GM19351 (cell line): ENCODE results near the gene SNRNP48.
A peak's percentile ranks its signal among the peaks of the same experiment; 100 is the strongest.

ENCODE experiments used
- ATAC-seq: cut with Tn5 transposase; IDR thresholded peaks from one replicate; pipeline ENCODE4 v1.9.1; 2021; ENCODE audit warnings: mild to moderate bottlenecking, moderate library complexity; ENCODE audit not compliant: unreplicated experiment

SNRNP48 gene

DNA sequence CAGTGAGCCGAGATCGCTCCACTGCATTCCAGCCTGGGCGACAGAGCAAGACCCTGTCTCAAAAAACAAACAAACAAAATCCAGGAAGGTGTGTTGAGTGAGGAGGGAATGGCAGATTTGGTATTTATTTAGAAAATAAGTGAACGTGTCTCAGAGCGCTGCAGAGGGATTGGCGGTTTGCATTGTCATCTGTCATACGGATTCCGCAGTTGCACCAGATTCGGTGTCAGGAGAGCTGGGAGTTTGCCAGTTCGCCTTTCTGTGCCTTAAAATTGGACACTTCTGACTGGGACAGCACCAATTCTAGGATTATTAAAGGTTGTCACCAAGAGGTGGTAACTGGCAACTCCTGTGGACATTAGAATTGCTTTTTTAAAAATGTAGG lies 912 bp downstream of the SNRNP48 start:
- ATAC-seq, result no peak

DNA sequence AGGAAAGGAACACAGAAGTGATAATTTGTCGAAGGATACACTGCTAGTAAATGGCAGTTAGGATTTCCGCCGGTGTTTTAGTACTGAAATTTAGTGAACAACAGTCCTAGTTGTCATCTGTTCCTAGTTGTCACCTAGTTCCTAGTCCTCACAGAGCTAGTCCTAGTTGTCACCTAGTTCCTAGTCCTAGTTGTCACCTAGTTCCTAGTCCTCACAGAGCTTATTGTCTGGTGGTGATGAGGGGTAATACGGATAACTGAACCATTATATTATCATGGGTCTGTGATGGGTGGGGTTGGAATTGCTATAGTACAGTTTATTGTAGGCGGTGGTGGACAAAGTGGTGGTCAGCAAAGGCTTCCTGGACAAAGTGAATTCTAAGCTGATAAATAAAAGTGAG lies 1.8 kb downstream of the SNRNP48 start:
- no peak for ATAC-seq

DNA sequence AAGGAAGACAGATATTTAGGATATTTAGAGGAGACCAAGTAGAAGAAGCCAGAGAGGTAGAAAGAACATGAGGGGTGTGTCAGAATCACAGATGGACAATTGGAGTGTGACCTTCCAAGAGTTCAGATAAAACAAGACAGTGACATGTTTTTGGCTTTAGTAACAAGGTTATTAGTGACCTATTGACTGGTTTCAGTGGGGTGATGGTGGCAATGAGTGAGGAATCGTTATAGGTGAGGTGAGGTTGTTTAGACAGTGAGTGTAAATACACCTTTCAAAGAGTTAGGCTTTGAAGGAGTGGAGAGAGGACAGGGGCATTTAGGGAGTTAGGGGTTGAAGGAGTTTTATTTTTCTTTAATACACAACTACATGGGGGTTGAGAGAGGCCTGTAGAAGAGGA lies 3.2 kb downstream of the SNRNP48 start:
- ATAC-seq, result no peak

DNA sequence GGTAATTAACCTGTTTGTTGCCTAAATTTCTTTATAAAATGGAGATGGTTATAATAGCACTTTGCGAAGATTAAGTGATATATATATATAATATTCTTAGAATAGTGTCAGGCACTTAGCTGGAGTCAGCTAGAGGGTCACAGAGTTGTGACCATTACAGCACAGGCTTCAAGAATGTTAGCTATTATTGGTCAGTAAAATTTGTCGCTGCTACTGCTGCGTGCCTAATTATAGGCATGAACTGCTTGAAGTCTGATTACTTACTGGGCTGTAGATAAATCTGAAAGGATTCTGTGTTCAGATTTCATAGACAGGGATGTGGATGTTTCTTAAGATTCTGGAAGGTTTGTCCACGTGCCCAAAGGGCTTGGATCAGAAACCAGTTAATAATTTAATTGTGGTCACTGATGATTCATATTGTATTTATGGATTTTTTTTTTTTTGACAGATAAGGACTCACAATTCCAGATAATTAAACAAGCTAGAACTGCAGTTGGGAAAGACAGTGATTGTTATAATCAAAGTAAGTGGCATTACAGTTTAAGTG lies 4.7 kb downstream of the SNRNP48 start:
- no peak for ATAC-seq

DNA sequence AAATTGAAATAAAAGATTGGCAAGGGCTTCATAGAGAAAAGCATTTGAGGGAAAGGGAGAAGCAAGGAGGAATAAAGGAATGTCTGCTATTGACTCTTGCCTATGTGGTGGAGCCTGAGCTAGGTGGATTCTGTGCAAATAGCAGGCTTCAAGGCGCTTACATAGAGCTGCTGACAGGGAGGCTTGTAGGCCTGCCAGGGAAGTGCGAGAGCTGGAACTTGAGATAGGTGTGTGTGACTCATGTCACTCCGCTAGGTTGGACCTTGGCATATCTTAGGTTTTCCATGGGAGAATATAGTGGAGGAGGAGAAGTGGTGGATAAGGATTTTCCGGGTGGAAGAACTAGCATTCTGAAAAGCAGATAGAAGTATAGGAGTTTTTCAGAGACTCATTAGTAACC lies 14.0 kb downstream of the SNRNP48 start:
- ATAC-seq, result no peak

DNA sequence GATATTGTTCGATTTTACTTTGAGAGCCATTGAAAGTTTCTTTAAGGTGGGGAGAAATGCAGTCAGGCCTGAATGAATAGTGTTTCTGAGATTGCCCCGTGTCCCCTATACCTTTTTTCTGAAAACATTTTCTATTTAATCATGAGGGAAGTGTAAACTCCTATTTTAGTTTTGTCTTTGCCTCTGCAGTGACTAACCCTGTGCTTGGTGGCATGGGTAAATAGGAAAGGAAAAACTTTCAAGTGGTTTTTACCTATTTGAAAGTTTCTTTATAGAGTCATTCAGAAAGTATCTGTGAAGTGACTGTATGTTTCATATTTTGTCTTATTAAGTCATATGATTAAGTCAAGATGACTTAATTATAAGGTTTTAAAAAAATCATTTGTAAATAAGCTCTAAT lies 14.5 kb downstream of the SNRNP48 start:
- ATAC-seq, result no peak

DNA sequence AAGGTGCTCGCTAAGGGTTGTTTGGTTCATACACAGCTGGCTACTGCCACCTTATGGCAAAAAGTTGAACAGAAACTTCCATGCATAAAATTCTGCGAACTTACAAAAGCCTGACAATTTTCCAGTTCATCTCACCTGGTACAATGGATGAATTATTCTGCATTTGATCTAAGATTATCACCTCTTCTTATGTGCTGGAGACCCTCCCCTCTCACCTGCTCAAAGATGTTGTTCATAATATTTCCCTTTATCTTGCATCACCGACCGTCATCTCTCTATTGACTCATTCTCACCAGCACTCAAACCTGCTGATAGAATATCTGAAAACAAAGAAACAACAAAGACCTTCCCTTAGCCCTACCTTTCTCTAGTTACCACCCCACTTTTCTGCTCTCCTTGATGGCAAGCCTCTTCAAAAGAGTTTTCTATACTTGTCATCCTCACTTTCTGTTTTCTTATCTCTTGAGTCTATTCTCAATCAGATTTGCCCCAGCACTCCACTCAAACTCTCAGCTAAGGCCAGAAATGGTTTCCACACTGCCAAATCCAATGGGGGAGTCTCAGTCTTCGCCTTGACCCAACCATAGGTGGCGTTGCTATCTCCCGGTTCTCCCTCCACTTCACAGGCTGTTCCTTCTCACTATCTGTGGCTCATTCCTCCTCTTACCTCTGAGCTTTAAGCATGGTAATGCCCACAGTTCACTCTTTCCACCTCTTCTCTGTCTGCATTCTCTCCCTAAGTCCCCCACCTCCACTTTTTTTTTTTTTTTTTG lies 25.8 kb downstream of the SNRNP48 start:
- ATAC-seq, result no peak

DNA sequence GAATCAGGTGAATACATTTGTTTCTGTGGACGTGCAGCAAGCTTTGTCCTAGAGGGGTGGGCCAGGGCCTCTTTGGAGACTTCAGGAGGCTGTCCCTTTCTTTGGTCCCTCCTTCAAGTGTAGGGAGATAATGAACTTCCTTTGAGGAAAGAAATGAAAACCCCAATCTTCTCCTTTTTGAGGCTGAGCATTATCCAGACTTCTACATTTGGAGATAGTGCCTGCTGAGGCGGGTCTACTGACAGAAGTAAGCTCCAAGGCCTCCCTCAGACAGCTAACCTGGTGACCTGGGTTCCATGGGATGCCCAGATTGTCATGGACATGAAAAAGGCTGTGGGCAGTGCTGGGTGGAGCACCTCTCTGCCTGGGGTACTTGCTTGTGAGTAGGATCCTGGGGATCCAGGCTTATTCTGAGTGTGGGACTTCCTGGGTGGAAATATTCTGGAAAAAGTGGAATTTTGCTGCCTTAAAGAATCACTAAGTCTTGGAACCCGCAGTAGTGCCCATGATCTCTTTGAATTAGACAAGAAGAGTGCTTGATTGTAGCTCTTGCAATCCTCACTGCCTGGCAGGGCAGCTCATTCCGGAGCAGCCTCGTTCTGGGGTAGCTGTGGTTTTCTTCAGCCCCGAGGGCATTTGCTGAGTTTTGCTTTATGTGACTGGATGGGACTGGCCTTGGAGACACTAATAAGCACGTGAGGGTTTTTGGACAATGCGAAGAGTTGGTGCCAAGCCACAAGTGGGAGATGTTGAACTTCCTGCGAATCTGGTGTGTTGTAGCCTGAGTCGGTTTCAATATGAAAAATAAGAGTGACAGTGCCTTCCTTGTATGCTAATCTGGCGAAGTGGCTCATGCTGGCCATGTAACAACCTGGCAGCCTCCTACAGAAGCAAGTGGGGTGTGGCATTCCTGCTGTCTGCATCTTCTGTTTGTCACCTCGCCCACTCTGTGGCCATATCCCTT lies 28.1 kb downstream of the SNRNP48 start:
- peak; percentile 72 for ATAC-seq

DNA sequence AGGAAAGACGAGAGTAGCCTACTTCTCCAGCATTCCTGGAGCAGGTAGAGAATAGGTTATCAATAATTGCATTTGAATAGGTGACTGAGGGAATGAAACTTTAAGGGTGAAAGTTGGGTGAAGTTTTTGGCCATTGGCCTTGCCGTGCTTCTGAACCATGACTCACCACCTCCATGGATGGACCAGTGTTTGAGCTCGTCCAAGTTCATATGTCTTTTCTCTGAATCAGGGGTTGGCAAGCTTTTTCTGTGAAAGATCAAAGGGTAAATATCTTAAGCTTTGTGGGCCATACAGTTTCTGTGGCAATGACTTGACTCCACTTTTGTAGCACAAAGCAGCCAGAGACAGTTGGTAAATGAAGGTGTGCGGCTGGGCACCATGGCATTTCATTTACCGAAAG lies 31.8 kb downstream of the SNRNP48 start:
- no peak for ATAC-seq

DNA sequence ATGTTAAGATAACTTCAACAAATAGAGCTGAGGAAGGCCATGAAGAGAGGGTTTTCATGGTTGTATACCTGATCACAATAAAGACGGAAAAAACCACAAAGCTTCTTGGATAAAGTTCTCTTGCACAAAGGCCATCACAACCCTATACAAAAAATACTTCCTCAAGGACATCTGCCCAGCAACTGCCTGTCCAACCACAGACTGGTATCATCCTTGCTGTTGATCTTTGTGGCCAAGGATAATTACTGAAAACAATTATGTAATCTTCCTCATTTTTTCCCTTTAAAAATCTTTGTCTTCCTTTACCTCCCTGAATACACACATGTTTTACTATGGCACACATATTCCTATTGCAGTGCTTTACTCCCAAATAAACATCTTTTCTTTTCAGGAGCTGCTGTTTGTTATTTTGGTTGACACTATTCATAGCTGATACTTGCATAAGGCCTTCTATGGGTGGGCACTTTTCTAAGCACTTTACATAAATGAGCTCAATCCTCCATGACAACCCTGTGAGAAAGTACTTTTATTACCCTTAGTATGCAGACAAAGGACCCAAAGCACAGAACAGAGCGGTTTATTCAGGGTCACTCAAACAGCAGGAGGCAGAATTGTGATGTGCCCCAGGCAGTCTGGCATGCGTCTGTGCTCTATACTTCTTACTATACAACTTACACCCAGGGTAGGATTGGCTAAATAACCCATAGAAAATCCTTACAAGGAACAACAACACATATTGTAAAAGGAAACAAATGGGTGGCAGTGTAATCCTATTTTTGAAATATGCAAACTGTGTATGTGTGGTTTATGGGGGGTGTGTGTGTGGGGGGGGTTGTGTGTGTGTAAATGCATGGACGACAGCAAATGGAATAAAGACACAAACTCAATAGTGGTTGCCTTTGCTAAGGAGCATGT lies 35.1 kb downstream of the SNRNP48 start:
- no peak for ATAC-seq

DNA sequence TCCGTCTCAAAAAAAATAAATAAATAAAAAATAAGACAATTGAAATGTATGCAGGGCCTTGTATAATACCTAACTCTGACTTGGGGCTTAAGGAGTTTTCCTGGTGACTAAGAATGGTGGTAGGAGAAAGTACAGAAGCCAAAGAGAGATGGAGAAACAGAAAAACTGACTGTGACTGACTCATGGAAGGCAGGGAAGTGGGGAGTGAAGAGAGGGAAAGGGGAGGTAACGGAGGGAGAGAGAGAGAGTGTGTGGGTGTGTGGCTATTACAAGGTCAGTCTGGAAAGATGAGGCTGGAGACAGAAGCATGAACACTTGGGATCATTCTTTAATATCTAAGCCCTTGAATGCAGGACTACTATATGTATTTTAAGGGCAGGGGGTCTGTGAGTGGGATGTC lies 38.5 kb downstream of the SNRNP48 start:
- no peak for ATAC-seq

DNA sequence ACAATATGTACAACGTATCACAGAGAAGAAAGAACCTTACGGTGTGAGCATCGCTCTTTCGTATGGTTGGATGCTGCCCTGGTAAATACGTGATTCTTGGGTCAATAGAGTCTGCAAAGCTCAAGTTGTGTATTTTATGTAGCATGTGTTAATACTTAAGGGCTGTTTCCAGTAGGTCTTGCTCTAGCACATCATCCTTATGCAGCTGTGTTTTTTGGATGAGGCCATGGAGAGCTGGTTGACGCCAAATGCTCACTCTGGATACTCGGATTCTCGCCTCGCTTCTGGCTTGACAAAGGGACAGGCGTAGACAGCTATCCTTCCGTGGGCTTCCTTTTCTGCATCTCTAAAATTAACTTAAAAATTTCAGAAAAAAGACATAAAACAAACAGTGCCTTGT lies 38.9 kb downstream of the SNRNP48 start:
- no peak for ATAC-seq

DNA sequence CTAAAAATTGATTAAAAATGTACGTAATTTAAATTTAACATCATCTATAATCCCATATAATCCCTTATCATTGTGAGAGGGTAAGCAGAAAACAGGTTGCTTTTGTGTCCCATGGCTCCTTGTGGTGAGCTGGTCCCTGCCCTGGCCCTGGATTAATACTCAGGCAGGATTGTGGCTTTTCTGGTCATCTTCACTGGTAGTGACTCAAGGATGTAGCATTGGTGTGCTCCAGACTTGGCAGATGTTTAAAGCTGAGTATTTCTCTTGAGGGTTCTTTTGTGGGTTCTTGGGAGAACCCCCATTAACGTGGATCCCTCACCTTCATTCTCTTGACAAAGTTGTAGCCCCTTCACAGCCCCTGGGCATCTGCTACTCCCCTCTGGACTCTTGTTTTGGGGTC lies 39.3 kb downstream of the SNRNP48 start:
- no peak for ATAC-seq

DNA sequence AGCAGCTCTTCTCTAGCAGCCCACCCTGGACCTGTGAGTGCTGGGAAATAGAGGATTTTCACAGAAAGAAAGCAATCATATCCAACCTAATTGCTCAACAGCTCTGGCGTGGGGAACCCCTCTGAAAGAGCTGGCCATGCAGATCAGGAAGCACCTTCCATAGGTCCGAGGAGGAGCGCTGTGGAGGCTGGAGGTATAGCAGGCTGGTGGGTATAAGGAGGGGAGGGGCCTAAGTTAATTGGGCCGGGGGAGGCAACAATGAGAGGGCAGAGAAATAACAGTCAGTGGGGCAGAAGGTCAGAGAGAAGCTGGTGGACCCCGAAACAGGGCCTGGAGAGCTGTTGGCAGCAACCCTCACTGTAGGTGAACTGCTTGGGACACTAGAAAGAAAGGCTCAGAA lies 40.8 kb downstream of the SNRNP48 start:
- ATAC-seq, result no peak

DNA sequence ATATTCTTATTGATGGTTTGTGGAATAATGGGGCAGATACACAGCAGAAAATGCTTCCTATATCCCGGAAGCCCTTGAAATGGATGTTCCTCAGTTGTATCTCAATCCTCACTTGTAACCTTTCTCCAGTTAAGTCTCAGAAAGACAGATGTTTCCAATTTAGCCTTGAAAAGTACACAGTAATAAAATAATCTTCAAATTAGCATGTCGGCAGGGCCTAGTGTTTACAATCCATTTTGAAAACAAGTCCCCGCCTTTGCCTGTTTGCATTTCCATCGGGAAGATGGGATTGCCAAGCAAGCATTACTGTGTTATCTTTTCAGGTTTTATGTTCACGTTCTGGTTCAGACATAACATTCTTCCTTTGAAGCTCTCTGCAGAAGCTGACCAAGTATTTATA lies 41.5 kb downstream of the SNRNP48 start:
- ATAC-seq, result no peak

DNA sequence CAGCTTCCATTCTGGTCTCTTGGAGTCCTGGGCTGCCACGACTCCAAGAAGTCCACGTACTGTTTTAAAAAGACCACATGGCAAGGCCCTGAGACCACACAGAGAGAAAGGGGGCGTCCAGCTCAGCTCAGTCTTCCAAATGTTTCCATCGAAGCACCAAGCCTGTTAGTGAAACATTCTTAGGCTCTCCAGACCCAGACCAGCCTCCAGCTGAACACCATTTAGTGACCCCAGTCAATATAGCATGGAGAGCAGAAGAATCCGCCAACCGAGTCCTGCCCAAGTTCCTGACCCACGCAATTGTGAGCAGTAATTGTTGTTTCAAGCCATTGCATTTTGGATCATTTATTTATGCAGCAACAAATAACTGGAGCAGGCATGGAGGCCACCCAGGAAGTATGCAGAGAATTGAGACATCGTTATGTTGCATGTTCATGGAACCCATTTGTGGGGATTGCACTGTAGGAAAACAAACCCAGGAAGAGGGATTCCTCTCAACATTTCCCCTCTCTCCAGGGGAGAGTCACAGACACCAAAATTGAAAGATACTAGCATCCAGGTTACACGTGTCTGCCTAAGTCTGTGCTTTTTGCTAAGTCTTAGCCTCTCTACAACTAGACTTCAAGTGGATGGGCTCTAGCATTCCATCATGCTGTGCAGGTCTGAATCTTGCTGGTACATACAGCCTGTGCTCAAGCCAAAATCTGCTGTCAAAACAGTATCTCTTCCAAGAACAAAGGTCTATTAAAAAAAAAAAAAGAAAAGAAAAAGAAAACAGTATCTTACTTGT lies 42.7 kb downstream of the SNRNP48 start:
- ATAC-seq, result no peak

DNA sequence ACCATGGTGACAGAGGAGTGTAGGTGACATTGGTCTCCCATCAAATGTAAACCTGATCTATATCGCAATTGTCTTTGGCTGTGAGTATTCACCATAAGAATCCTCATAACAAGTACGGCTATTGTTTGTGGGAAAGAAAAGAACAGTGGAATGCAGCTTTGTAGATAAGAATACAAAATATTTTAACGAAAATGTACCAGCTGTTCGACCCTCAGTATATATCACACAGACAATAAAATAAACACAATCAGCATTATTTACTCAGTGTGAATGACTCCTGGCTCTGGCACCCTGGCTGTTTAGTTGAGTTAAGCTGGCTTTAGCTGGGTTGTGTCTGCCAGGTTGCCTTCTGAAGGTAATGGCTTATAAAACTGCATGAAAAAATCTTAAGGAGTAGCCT lies 43.4 kb downstream of the SNRNP48 start:
- no peak for ATAC-seq

DNA sequence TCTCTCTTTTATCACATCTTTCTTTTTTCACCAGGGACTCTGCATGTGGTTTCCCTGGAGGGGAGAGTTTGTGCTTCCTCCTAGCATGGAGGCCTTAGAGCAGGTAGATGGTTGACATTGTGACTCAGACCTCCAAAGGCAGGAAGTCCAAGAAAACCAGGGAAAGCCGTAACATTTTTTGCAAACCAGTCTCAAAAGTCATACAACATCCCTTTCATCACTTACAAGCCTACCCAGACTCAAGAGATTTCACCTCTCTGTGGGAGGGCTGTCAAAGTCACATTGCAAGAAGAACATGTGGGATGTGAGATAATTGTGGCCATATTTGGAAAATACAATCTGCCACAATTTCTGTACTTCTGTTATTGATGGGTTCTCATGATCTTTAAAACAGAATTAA lies 46.2 kb downstream of the SNRNP48 start:
- no peak for ATAC-seq

DNA sequence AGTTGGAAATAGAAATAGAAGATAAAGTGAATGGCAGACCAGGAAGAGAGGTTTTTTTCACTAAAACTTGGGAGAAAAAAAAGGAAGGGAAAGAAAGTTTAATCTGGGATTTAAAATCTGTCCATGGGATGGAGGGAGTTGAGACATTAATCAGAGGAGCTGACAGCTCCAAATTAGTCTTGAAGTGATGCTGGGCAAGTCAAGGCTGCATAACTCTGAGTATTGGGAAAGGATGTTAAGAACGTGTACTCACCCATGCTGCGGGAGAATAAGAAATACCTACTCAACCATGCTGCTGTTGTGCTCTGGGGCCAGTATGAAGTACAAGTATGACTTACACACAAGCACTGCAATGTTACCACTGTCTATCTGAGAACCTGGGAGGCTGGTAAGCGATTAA lies 47.5 kb downstream of the SNRNP48 start:
- no peak for ATAC-seq

DNA sequence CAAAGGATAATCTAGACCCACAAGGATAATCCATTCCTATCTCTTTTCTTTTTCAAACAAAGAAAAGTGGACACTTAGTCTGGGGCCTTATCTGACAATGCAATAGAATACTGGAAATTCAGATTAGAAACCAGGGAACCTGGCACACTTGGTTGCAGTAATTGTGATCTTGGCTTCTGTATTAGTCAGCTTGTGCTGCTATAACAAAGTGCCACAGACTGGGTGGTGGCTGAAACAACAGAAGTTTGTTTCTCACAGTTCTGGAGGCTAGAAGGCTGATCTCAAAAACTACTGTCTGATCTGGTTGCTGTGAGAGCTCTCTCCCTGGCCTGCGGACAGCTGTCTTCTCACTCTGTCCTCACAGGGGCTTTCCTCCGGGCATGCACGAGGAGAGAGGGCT lies 49.4 kb downstream of the SNRNP48 start:
- ATAC-seq, result no peak
